AG04450 (cell line): Measurements from ENCODE around the gene SERPINH1. TPM values are rescaled to one million over a fixed set of nuclear protein-coding genes. Genes with fewer than 3 reads are reported as not detected.

Experiments
- CTCF ChIA-PET: fragments of 300-600, 350-600 bp; formaldehyde crosslinking; extraction: SDS; loops from one replicate; lab custom pipeline; 2022; ENCODE audit warnings: antibody characterized with exemption, inconsistent platforms; lab: Charles Lee
- POLR2A ChIA-PET: fragments of 350-600 bp; formaldehyde crosslinking; extraction: SDS; loops from one replicate; lab custom pipeline; 2021; ENCODE audit warnings: antibody characterized with exemption, inconsistent platforms; lab: Yijun Ruan, JAX
- DNase-seq: peaks from one replicate; pipeline ENCODE4 v3.0.0-alpha.2; 2011; ENCODE audit warnings: low read depth, low spot score
- H3K27ac ChIP-seq: one replicate; pipeline ENCODE4 v1.5.1; 2012; ENCODE audit warnings: low read depth, low read length, control low read depth
- H3K27me3 ChIP-seq: one replicate; pipeline ENCODE4 v1.6.0; 2012; ENCODE audit warnings: low read length; ENCODE audit not compliant: control insufficient read depth, insufficient read depth
- H3K4me3 ChIP-seq: 2 replicates; pipeline ENCODE4 v1.5.1; 2011; ENCODE audit warnings: mild to moderate bottlenecking, low read depth, low read length, control low read depth
- H3K9me3 ChIP-seq: 2 replicates; pipeline ENCODE4 v1.5.1; 2012; ENCODE audit warnings: low read length; ENCODE audit not compliant: control insufficient read depth, insufficient read depth
- CTCF ChIP-seq: IDR thresholded peaks from 2 replicates; pipeline ENCODE4 v1.5.1; 2011; ENCODE audit warnings: low read depth, low read length, control low read depth, inconsistent platforms
- polyA plus RNA-seq: library from polyadenylated mRNA; depleted of rRNA; stranded (reverse); fragments of >200 nt; gene quantifications from 2 replicates; pipeline ENCODE4 v1.2.3, GENCODE V29; 2011

SERPINH1 gene
- polyA plus RNA-seq, 1 experiment, result 881 TPM

GRCh38 chr11:75598264-75598663, 36.2 kb downstream of the SERPINH1 start:
- ChIA-PET CTCF (interaction anchor here (1.1 kb wide), 1 partner anchor 14 kb away, joined by 3 read pairs; no protein-coding TSS in a partner anchor), POLR2A (no interaction called here)
- peaks cover 21% of the 10 kb centered on the region for H3K27me3 ChIP-seq
- no peak overlapping the region for H3K27ac ChIP-seq
- H3K9me3 ChIP-seq, result no peaks in the 10 kb centered on the region
- DNase-seq, result no peak
- no peak for TF ChIP-seq CTCF
- H3K4me3 ChIP-seq, result no peak overlapping the region

GRCh38 chr11:75598900-75599299, 36.8 kb downstream of the SERPINH1 start:
- H3K27me3 ChIP-seq, result peaks cover 18% of the 10 kb centered on the region
- TF ChIP-seq CTCF, result no peak
- H3K9me3 ChIP-seq, result no peaks in the 10 kb centered on the region
- POLR2A ChIA-PET, result interaction anchor here (0.9 kb wide), 1 partner anchor 9 kb away, joined by 3 read pairs; no protein-coding TSS in a partner anchor
- no peak overlapping the region for H3K4me3 ChIP-seq
- CTCF ChIA-PET, result interaction anchor here (1.6 kb wide), 1 partner anchor 107 kb away, joined by 4 read pairs; no protein-coding TSS in a partner anchor
- H3K27ac ChIP-seq, result no peak overlapping the region
- DNase-seq, result no peak

GRCh38 chr11:75600356-75600755, 38.3 kb downstream of the SERPINH1 start:
- Histone ChIP-seq H3K9me3 (no peaks in the 10 kb centered on the region), H3K27ac (no peak overlapping the region), H3K27me3 (peaks cover 7% of the 10 kb centered on the region), H3K4me3 (no peak overlapping the region)
- DNase-seq, result no peak
- CTCF ChIA-PET, result no interaction called here
- POLR2A ChIA-PET, result no interaction called here
- no peak for TF ChIP-seq CTCF

- CTCF ChIA-PET, result no interaction called here
- POLR2A ChIA-PET, result interaction anchor here (1.8 kb wide), 1 partner anchor 48 kb away, joined by 4 read pairs; no protein-coding TSS in a partner anchor
- DNase-seq, result no peak
- TF ChIP-seq CTCF, result no peak
- H3K9me3 ChIP-seq, result no peaks in the 10 kb centered on the region
- H3K27me3 ChIP-seq, result peaks cover 6% of the 10 kb centered on the region
- no peak overlapping the region for H3K27ac ChIP-seq
- no peak overlapping the region for H3K4me3 ChIP-seq
Measured at GRCh38 chr11:75601494-75601893, 39.4 kb downstream of the SERPINH1 start.

GRCh38 chr11:75602951-75603350, 40.9 kb downstream of the SERPINH1 start:
- ChIA-PET POLR2A (interaction anchor here (1.5 to 2.2 kb wide), 4 partner anchors 19 to 49 kb away, joined by 3 to 11 read pairs (median 4); no protein-coding TSS in a partner anchor), CTCF (no interaction called here)
- DNase-seq, result no peak
- Histone ChIP-seq H3K27ac (peak overlapping the region; percentile 21), H3K9me3 (no peaks in the 10 kb centered on the region), H3K4me3 (no peak overlapping the region), H3K27me3 (peaks cover 6% of the 10 kb centered on the region)
- no peak for TF ChIP-seq CTCF
